ENCODE results near the gene MRPL33.

DNA sequence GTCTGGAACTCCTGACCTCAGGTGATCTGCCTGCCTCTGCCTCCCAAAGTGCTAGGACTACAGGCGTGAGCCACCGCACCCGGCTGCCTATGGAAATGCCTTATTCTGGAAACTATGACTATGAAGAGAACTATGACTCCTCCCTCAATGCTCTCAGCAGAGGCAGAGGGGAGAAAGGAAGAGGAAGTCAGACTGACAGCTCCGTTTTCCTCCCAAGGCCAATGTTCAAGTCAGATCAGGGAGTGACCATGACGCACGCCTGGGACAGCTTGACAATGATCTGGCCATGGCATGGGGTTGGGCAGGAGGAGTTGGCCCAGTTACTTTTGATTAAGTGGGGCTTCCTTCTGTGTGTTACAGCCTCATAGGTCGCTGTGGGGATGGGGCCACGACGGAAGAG lies 44.3 kb upstream of the MRPL33 start:
- TF ChIP-seq, protein P1, sequence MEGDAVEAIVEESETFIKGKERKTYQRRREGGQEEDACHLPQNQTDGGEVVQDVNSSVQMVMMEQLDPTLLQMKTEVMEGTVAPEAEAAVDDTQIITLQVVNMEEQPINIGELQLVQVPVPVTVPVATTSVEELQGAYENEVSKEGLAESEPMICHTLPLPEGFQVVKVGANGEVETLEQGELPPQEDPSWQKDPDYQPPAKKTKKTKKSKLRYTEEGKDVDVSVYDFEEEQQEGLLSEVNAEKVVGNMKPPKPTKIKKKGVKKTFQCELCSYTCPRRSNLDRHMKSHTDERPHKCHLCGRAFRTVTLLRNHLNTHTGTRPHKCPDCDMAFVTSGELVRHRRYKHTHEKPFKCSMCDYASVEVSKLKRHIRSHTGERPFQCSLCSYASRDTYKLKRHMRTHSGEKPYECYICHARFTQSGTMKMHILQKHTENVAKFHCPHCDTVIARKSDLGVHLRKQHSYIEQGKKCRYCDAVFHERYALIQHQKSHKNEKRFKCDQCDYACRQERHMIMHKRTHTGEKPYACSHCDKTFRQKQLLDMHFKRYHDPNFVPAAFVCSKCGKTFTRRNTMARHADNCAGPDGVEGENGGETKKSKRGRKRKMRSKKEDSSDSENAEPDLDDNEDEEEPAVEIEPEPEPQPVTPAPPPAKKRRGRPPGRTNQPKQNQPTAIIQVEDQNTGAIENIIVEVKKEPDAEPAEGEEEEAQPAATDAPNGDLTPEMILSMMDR (IDR thresholded peaks at IDR 0.05), result no peak
- no peak for TF ChIP-seq POLR2A (IDR thresholded peaks at IDR 0.05)
